GM12892 (cell line): Measurements from ENCODE around the gene KLF3.

ENCODE experiments used
- DNase-seq: peaks from one replicate; pipeline ENCODE4 v3.0.0; 2011; ENCODE audit not compliant: insufficient read length
- FAIRE-seq: peaks from 2 replicates; lab custom pipeline; 2011; peaks lifted over from hg19 to GRCh38; lab: Jason Lieb, UNC
- POLR2A ChIP-seq: IDR thresholded peaks from 2 replicates; pipeline ENCODE4 v1.6.1; 2011; ENCODE audit warnings: low read depth, low read length, control low read depth
- POLR2AphosphoS5 ChIP-seq: IDR thresholded peaks from 2 replicates; pipeline ENCODE4 v1.6.1; 2011; ENCODE audit warnings: low read depth, low read length, control low read depth
- TAF1 ChIP-seq: IDR thresholded peaks from 2 replicates; pipeline ENCODE4 v1.6.1; 2011; ENCODE audit warnings: low read depth, mild to moderate bottlenecking, control low read depth, low read length, borderline replicate concordance

Gene KLF3

DNA sequence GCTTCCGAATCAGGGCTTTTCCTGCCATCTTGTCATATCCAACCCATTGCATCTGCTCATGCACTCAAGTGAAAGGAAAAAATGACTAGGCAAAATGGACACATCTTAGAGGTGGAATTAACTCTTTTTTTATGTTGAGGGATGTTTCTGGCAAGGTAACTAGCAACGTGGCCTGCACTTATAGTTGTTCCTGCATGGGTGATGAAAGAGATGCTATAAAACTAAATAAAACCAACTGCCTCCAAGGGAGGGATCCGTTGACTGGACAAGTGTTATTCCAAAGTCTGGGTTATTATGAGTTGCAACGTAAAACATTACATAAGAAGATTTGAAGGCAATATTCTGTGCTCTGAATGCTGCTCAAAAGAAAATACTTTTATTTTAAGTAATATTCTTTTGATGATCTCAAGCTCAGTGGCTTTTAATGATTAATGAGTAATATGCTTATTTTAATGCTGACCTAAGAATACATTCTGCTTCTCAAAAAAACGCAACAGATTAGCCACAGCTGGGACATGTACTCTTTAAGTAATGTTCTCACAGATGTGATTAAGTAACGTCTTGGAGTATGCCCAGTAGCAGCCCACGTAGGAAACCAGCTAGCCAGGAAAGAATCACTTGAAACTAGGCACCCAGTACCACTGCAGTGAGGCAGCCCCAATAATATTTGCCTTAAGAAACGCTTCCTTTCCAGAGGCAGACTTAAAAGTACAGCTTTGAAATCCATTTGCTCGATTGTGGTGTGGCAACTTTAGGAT is 27.4 kb downstream of the KLF3 start:
- DNase-seq (no peak), FAIRE-seq (no peak)
- TF ChIP-seq TAF1 (no peak), POLR2A (no peak), POLR2AphosphoS5 (no peak)

DNA sequence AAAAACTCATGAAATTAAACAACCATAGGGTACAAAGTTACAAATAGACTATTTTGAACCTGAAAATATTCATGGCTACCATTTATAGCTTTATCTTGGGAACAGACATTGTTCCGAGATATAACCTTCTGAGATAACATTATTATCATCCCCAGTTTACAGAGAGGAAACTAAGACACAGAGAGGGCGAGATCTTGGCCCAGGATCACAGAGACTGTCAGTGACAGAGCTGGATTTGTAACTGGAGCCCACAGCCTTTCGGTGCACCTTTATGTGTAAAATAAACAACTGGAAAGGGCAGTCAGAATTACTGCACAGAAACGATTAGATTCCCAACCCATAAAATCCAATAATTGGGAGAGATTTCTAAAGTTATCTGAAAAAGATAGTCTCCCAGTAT is 28.4 kb downstream of the KLF3 start:
- FAIRE-seq (no peak), DNase-seq (no peak)
- TF ChIP-seq POLR2A: no peak
- no peak for TF ChIP-seq TAF1
- TF ChIP-seq POLR2AphosphoS5: no peak

DNA sequence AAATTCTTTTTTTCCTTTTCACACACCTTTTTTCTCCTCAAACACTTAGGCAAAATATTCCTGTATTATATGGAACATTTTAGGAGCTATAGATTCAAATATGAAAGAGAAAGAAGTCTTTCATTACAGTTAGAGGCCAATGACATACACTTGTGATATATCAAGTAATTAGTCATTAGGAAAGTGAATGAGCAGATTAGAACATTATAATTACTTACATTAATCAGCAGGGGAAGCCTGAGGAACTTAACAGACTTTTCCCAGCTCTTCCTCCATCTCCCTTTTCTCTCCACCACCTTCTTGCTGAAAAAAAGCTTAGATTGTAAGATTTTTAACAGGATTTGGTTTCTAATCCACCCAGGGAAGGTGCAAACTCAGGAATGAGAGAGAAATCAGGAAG is 29.6 kb downstream of the KLF3 start:
- TF ChIP-seq POLR2A (no peak), POLR2AphosphoS5 (no peak), TAF1 (no peak)
- no peak for FAIRE-seq

DNA sequence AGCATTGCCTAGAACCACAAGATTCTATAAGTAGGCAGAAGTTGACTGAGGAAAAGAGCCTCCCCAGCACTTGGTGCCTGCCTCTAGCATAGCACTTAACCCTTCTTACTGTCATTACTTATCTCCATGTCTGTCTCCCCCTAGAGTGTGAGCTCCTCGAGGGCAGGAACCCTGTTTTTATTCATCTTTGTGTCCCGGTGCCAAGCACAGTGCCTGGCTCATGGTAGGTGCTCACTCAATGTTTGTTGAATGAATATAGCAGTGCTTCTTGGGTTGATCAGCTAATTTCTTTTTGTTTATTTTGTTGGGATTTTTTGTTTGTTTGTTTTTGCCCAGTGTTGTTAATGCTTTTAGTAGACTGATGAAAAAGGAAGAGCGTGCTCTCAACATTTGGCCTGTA is 30.3 kb downstream of the KLF3 start:
- DNase-seq (no peak), FAIRE-seq (no peak)
- TF ChIP-seq TAF1: no peak
- TF ChIP-seq POLR2A: no peak
- TF ChIP-seq POLR2AphosphoS5: no peak

More for the DNA sequence above, 29.6 kb downstream of the KLF3 start:
- DNase-seq: no peak

DNA sequence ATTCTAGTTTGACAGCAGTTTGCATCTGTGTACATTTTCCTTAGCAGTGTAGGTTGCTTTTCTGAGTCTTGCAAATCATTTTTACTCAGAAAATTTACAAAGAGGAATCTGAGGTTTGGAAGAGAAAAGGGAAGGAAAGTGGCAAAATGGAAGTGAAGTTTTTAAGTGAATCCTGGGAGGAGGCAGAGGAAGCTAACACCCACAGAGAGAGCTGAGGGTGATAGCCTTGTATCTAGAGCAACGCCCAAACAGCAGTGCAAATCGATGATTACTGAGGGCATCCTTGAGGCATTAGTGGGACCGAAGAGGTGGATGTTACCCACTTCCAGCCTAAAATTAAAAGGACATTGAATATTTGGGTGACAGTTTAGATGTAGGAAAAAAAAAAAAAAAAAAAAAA is 31.8 kb downstream of the KLF3 start:
- no peak for TF ChIP-seq POLR2AphosphoS5
- no peak for TF ChIP-seq TAF1
- no peak for TF ChIP-seq POLR2A
- no peak for FAIRE-seq
- DNase-seq: no peak

DNA sequence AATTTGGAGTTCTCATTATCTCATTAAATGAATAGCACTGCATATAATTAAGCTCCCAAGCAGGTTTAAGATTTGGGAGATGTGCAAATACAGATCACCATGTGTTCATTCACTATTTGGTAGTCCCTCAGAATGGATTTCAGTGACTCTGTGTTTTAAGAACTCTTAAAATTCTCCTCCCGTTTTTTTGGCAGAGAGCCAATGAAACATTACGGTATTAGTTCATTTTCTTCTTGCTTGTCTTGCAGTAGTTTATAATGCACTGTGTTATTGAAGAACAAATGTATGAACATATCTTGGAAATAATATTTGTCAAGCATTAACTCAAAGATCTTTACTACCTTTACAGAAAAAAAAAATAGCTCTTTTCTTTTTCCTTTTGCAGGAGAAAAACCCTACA is 32.7 kb downstream of the KLF3 start:
- FAIRE-seq (no peak), DNase-seq (no peak)
- TF ChIP-seq POLR2AphosphoS5: no peak
- no peak for TF ChIP-seq TAF1
- no peak for TF ChIP-seq POLR2A

DNA sequence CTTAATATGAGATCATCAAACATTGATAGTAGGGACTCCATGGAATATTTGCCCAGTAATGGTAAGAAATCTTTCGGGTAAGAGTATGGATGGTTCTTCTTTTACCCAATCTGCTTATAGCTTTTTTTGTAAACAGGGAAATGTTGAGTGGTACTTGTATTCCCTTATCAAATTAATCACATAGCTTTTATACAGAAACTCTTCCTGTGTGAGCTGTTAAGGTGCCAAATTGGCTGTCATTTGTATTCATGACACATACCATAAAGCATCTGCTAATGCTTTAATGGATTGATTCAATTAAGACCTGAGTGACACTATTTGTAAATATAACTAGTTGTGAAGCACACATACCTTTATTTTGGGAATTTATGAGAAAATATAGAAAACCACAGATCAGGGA is 34.2 kb downstream of the KLF3 start:
- TF ChIP-seq POLR2AphosphoS5 (no peak), TAF1 (no peak), POLR2A (no peak)
- FAIRE-seq (no peak), DNase-seq (no peak)

DNA sequence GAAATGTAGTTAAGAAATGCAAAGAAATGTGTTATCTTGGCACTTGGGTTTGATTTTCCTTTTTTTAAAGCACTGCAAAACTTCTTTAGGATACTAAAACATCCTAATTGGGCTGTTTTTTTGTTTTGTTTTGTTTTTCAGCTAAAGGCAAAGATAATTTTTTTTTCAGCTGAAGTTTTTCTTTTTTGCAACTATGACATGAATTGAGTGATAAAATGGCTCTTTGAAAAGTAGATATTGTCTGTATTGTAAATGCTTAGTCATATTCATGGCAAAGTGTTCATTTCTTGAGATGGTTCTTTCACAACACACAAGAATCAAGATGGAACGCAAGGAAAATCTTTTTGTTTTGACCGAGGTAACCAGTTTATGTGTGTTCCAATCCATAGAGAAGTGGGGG is 35.1 kb downstream of the KLF3 start:
- DNase-seq: no peak
- TF ChIP-seq POLR2A (no peak), TAF1 (no peak), POLR2AphosphoS5 (no peak)
- FAIRE-seq: no peak

DNA sequence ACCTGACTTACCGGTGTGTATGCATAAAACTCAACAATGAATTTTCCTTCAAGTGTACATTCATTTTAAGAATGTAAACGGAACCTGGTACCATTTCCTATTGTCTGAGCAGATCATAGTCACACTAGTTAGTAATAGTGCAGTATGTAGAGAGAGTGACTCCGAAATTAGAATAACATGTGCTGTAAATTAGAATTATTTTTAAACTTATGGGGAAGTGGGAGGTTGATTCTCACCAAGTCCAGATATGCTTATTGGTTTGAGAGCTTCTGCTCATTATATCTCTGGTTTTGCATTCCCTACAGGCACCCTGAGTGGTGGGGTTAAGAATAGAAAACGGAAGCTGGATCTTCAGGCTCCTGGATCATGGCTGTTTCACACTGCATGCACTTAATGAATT is 39.6 kb downstream of the KLF3 start:
- FAIRE-seq (no peak), DNase-seq (no peak)
- TF ChIP-seq POLR2A: no peak
- no peak for TF ChIP-seq TAF1
- no peak for TF ChIP-seq POLR2AphosphoS5

DNA sequence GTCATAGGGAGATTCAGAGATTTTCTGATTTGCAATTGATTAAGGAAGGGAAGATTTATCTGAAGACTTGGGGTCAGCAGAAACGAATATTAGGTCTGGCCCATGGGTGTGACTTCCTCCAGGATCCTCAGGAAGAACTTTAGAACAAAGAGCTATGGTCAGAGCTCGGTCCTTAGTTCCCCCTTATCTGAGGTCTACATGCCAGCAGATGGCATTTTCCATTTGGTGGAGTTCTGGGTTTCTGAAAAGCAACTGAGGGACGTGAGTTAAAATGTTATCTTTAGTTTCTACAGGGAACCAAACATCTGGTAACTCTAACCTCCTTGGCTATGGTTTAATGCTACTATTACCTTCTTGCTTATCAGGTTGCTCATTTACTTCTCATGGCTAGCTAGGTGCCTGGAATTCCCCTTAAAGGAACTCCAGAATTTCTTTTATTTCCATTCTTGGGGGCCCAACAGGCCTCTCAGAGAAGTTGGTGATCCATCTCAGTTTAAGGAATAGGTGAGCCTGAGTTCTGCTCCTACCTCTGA is 40.7 kb downstream of the KLF3 start:
- FAIRE-seq (no peak), DNase-seq (no peak)
- TF ChIP-seq POLR2AphosphoS5: no peak
- no peak for TF ChIP-seq POLR2A
- no peak for TF ChIP-seq TAF1

DNA sequence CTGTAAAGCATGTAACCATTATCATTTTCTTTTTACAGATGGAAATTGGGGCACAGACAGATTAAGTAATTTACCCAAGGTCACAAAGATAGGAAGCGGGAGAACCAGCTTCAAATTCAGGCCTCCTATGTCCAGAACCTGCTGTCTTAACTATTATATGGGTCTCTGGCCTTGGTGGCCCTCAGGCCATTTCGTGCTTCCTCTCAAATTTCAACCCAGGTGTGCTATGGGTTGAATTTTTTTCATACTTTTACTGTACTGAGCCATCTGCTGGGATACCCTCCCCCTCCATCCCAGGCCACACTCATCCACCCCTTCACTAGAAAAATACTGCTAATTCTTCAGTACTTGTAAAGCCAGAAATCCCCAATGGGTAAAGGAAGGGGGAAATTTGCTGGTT is 42.3 kb downstream of the KLF3 start:
- no peak for TF ChIP-seq POLR2AphosphoS5
- no peak for TF ChIP-seq POLR2A
- no peak for TF ChIP-seq TAF1
- FAIRE-seq: no peak
- DNase-seq: no peak

DNA sequence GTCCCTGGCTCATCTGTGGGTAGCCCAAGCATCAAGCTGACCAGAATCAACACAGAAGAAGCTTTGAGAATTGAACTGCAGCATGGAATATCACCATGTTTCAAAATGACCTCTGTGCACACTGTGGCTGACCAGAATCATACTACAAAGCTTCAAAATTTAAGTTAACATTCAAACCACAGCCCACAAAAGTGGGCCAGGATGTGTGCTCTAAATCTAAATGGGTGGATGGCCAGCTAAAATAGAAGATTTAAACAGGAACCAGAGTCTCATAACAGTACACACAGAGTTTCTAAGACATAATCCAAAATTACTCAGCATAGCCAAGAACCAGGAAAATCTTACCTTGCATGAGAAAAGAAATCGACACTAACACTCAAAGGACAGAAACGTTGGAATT is 46.1 kb downstream of the KLF3 start:
- FAIRE-seq (no peak), DNase-seq (no peak)
- TF ChIP-seq POLR2AphosphoS5 (no peak), POLR2A (no peak), TAF1 (no peak)

DNA sequence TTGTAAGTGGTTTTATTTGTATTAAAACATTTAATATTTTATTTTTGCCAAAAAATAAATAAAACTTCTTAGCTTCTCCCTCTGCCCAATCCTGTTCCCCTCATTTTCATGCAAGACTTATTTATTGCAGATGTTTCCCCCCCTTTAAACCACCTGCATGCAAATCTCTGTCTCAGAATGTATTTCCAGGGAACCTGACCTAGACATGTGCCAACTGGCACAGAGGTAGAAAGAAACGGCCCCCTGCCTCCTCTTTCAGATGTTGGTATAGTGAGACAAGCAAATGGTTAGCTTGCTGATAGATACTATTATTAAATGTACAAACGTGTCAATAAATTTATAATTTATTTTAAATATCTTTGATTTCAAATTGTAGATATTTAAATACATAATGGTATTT is 47.1 kb downstream of the KLF3 start:
- DNase-seq (no peak), FAIRE-seq (no peak)
- TF ChIP-seq POLR2A (no peak), TAF1 (no peak), POLR2AphosphoS5 (no peak)
